Kidney epithelial cell (primary cell): ENCODE measurements around the gene IFNG-AS1. TPM values are rescaled to one million over a fixed set of nuclear protein-coding genes. Genes with fewer than 3 reads are reported as not detected.

Source experiments
- DNase-seq: peaks from one replicate; pipeline ENCODE4 v3.0.0-alpha.2; 2010; ENCODE audit warnings: low read depth
- H3K27me3 ChIP-seq: 2 replicates; pipeline ENCODE4 v1.6.0; 2011; ENCODE audit warnings: low read length; ENCODE audit not compliant: control insufficient read depth, insufficient read depth
- H3K36me3 ChIP-seq: 2 replicates; pipeline ENCODE4 v1.5.1; 2011; ENCODE audit warnings: low read length; ENCODE audit not compliant: control insufficient read depth, insufficient read depth
- H3K4me3 ChIP-seq: 2 replicates; pipeline ENCODE4 v1.5.1; 2011; ENCODE audit warnings: low read depth, mild to moderate bottlenecking, control low read depth, low read length
- CTCF ChIP-seq: IDR thresholded peaks from 2 replicates; pipeline ENCODE4 v1.5.1; 2011; ENCODE audit warnings: mild to moderate bottlenecking, moderate library complexity, low read length, control low read depth, inconsistent platforms; ENCODE audit not compliant: insufficient read depth, poor library complexity, severe bottlenecking
- total RNA-seq: library from RNA; depleted of rRNA; stranded (reverse); fragments of >200 nt; gene quantifications from 2 replicates; pipeline ENCODE4 v1.2.3, GENCODE V29; 2015

Gene IFNG-AS1
- total RNA-seq, 1 donor from 2014 or later = not detected

- no peak overlapping the region for H3K4me3 ChIP-seq
- TF ChIP-seq CTCF = no peak
- DNase-seq = no peak
- H3K36me3 ChIP-seq = no peaks in the 10 kb centered on the region
- H3K27me3 ChIP-seq = no peaks in the 10 kb centered on the region
Observed at GRCh38 chr12:67968321-67968720, 20.9 kb upstream of the IFNG-AS1 start.

GRCh38 chr12:67968725-67969124, 20.5 kb upstream of the IFNG-AS1 start:
- no peaks in the 10 kb centered on the region for H3K36me3 ChIP-seq
- H3K27me3 ChIP-seq = no peaks in the 10 kb centered on the region
- DNase-seq = no peak
- TF ChIP-seq CTCF = no peak
- H3K4me3 ChIP-seq = no peak overlapping the region

DNA sequence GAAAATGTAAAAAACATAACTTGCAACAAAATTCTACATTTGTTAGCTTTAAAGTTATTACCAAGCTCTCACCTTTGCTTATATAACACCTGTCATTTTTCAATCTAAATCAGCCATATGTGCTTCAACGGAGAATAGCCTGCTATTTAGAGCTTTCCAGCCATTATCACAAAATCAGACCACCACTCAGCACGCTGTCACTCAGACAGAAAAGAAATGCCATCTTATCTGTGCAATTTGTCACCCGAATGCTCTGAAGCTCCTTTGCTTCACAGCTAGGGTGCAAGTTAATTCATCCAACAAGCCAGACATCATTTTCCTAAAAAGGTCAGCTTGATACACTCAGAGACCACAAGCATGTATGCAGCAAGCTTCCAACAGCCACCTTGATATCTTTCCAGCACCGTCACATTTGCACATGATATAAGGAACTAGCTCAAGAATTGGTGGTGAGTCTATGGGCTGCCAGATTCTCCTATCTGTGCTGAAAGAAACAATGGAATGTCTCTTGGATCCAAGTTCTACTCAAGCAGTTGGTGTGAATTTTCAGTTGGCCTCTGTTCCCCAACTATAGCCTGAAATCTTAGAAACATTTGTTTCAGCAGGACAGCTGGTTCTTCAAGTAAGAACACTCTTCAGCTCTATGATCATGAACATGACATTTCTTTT, 20.0 kb upstream of the IFNG-AS1 start:
- no peak for DNase-seq
- TF ChIP-seq CTCF = no peak
- Histone ChIP-seq H3K4me3 (no peak overlapping the region), H3K27me3 (no peaks in the 10 kb centered on the region), H3K36me3 (no peaks in the 10 kb centered on the region)

- no peaks in the 10 kb centered on the region for H3K27me3 ChIP-seq
- no peak overlapping the region for H3K4me3 ChIP-seq
- DNase-seq = no peak
- no peak for TF ChIP-seq CTCF
- no peaks in the 10 kb centered on the region for H3K36me3 ChIP-seq
Observed at GRCh38 chr12:67977668-67978067, 11.6 kb upstream of the IFNG-AS1 start.

DNA sequence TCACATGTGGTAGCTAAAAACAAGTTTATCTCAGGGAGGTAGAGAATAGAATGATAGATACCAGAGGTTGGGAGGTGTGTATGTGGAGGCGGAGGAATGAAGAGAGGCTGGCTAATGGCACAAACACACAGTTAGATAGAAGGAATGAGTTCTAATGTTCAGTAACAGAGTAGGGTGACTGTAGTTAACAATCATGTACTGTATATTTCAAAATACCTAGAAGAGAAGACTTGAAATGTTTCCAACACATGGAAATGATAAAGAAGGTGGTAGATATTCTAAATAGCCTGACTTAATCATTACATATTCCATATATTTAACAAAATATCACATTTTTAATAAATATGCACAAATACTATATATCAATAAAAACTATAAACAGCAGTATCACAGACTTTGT, 8.9 kb upstream of the IFNG-AS1 start:
- no peak overlapping the region for H3K4me3 ChIP-seq
- no peaks in the 10 kb centered on the region for H3K27me3 ChIP-seq
- no peaks in the 10 kb centered on the region for H3K36me3 ChIP-seq
- DNase-seq = no peak
- TF ChIP-seq CTCF = no peak
